K562 (cell line): ENCODE results near the gene F2. TPM values are rescaled to one million over a fixed set of nuclear protein-coding genes. Genes with fewer than 3 reads are reported as not detected.

Experiments used
- ATAC-seq: fragments of 200-7000 bp; cut with Tn5 transposase; 3 replicates; pipeline ENCODE4 v1.9.1; 2020; ENCODE audit warnings: moderate library complexity
- BruUV-seq: library from RNA; stranded (reverse); fragments of 400-500 nt; replicated peaks from 2 replicates; lab custom pipeline; 2021; lab: Mats Ljungman, UMichigan
- CTCF ChIA-PET: fragments of 300-600 bp; formaldehyde crosslinking; extraction: SDS; loops from one replicate; lab custom pipeline; 2021; ENCODE audit warnings: low intra/inter-chr PET ratio; lab: Yijun Ruan, JAX
- POLR2A ChIA-PET: fragments of 300-600, 350-650 bp; sonication (Branson Sonifier 250); formaldehyde crosslinking; extraction: SDS; loops from one replicate; lab custom pipeline; 2021; ENCODE audit warnings: antibody characterized with exemption, inconsistent platforms; lab: Yijun Ruan, JAX
- DNase-seq, 4 experiments: peaks; one replicate each; pipeline versions ENCODE4 v3.0.0 to v3.0.0-alpha.2; 2011 to 2018; ENCODE audit warnings: low spot score in 3 of 4, mixed read lengths in 3 of 4; ENCODE audit errors: extremely low read depth in 1 of 4
- FAIRE-seq: peaks from 2 replicates; lab custom pipeline; 2011; peaks lifted over from hg19 to GRCh38; lab: Jason Lieb, UNC
- H2AFZ ChIP-seq: 2 replicates; pipeline ENCODE4 v1.6.0; 2011; ENCODE audit warnings: low read depth, low read length, control low read depth, inconsistent platforms
- H3K27ac ChIP-seq: fragments of 200-600 bp; 3 replicates; pipeline ENCODE4 v1.8.0; 2011; ENCODE audit warnings: low read depth, mild to moderate bottlenecking, control low read depth, inconsistent platforms, low read length, moderate library complexity, mixed read lengths; ENCODE audit errors: extremely low read depth
- H3K27me3 ChIP-seq, 2 experiments: fragments of 300-600 bp in 1 of 2; 2 replicates in 1 of 2; 3 replicates in 1 of 2; pipeline versions ENCODE4 v1.6.0 to v1.8.0; 2011; ENCODE audit warnings: inconsistent platforms in 2 of 2, low read length in 2 of 2, mild to moderate bottlenecking in 1 of 2, mixed read lengths in 1 of 2, moderate library complexity in 1 of 2; ENCODE audit not compliant: control insufficient read depth in 2 of 2, insufficient read depth in 2 of 2
- H3K36me3 ChIP-seq: fragments of 300-600 bp; 3 replicates; pipeline ENCODE4 v1.8.0; 2011; ENCODE audit warnings: mild to moderate bottlenecking, low read length, inconsistent platforms; ENCODE audit not compliant: control insufficient read depth, insufficient read depth
- H3K4me1 ChIP-seq, 2 experiments: fragments of 200-600 bp in 1 of 2; replicated peaks in 1 of 2; 2 replicates in 1 of 2; 3 replicates in 1 of 2; pipeline versions ENCODE4 v1.5.1 to v1.8.0; 2011; ENCODE audit warnings: inconsistent platforms in 2 of 2, low read length in 2 of 2, mild to moderate bottlenecking in 1 of 2, mixed read lengths in 1 of 2, moderate library complexity in 1 of 2; ENCODE audit not compliant: control insufficient read depth in 2 of 2, insufficient read depth in 2 of 2
- H3K4me2 ChIP-seq: 2 replicates; pipeline ENCODE4 v1.6.1; 2011; ENCODE audit warnings: low read length, control low read depth, inconsistent platforms, mixed read lengths; ENCODE audit not compliant: insufficient read depth
- H3K4me3 ChIP-seq: fragments of 200-600 bp; sonication (generic), shearing (Covaris generic); 2 replicates; pipeline ENCODE4 v1.5.1; 2016; ENCODE audit warnings: control low read depth, inconsistent platforms
- H3K79me2 ChIP-seq: fragments of 200-600 bp; 3 replicates; pipeline ENCODE4 v1.8.0; 2011; ENCODE audit warnings: low read length, inconsistent platforms; ENCODE audit not compliant: control insufficient read depth, insufficient read depth
- H3K9ac ChIP-seq, 2 experiments: 2 replicates each; pipeline versions ENCODE4 v1.6.0 to v1.6.1; 2011; ENCODE audit warnings: low read depth in 2 of 2, low read length in 2 of 2, control low read depth in 1 of 2, inconsistent platforms in 1 of 2, mild to moderate bottlenecking in 1 of 2, mixed read lengths in 1 of 2; ENCODE audit not compliant: insufficient read depth in 1 of 2
- H3K9me1 ChIP-seq: one replicate; pipeline ENCODE4 v1.6.0; 2011; ENCODE audit warnings: inconsistent platforms, mild to moderate bottlenecking, low read length, moderate library complexity; ENCODE audit not compliant: control insufficient read depth, insufficient read depth
- H3K9me3 ChIP-seq: replicated peaks from 2 replicates; pipeline ENCODE4 v1.5.1; 2011; ENCODE audit warnings: low read depth, low read length, inconsistent platforms; ENCODE audit not compliant: control insufficient read depth, insufficient read depth
- H4K20me1 ChIP-seq: replicated peaks from 2 replicates; pipeline ENCODE4 v1.6.1; 2011; ENCODE audit warnings: low read length, inconsistent platforms, mixed read lengths; ENCODE audit not compliant: control insufficient read depth, insufficient read depth
- SMAD4 ChIP-seq: fragments of 250-450 bp; sonication (Bioruptor Pico); conservative IDR thresholded peaks from 2 replicates; pipeline ENCODE4 v1.8.0; 2021; ENCODE audit warnings: inconsistent platforms, mild to moderate bottlenecking, moderate library complexity
- ZBTB8A ChIP-seq: fragments of 450-650 bp; IDR thresholded peaks from 2 replicates; pipeline ENCODE4 v1.6.1; 2018; ENCODE audit warnings: mild to moderate bottlenecking, moderate library complexity; ENCODE audit not compliant: partially characterized antibody
- ZFP36 ChIP-seq: fragments of 150-350 bp; IDR thresholded peaks from 2 replicates; pipeline ENCODE4 v1.6.1; 2018; ENCODE audit warnings: low read length, low read depth; ENCODE audit not compliant: partially characterized antibody
- ZKSCAN1 ChIP-seq: fragments of 150-350 bp; IDR thresholded peaks from 2 replicates; pipeline ENCODE4 v1.6.1; 2016; ENCODE audit warnings: low read depth, low read length
- ZNF444 ChIP-seq: fragments of 250-450 bp; sonication (Bioruptor Pico); IDR thresholded peaks from 2 replicates; pipeline ENCODE4 v1.4.0; 2020; ENCODE audit warnings: mild to moderate bottlenecking, moderate library complexity
- WGBS: fragments of 100-300 bp; shearing (Covaris generic); methylation state at CpG from one replicate; pipeline ENCODE4 v1.1.6; 2016; ENCODE audit warnings: low coverage, mixed read lengths; ENCODE audit not compliant: insufficient coverage; ENCODE audit errors: missing lambda C conversion rate; 5-methylcytosine and 5-hydroxymethylcytosine counted together
- in situ Hi-C: fragments of 300-500 bp; cut with MboI; formaldehyde crosslinking; loops from 4 replicates; pipeline ENCODE4 v1.15.0; 2018; ENCODE audit warnings: inconsistent platforms, mixed read lengths
- intact Hi-C: fragments of 100-400 bp; cut with micrococcal nuclease; formaldehyde crosslinking; loops from 2 replicates; pipeline ENCODE4 v1.14.2; 2022
- polyA plus RNA-seq, 8 experiments: library from polyadenylated mRNA; depleted of rRNA in 4 of 8; stranded (reverse) in 5 of 8; unstranded in 3 of 8; fragments of >200 nt; fragmentation: Nextera tagmentation in 2 of 8; fragmentation: Illumina TruSeq in 1 of 8; extraction: Ambion mirVana in 2 of 8; extraction: Trizol in 1 of 8; gene quantifications; 2 replicates each; pipeline versions ENCODE4 v1.2.1 to v1.2.3, GENCODE V29; 2011 to 2014; ENCODE audit warnings: inconsistent platforms in 1 of 8, missing spikeins in 1 of 8
- total RNA-seq, 7 experiments: library from RNA; depleted of rRNA in 6 of 7; stranded (reverse); fragments of >200 nt in 6 of 7; fragmentation: Illumina TruSeq in 2 of 7; extraction: Trizol in 2 of 7; gene quantifications; 2 replicates each; pipeline versions ENCODE4 v1.2.1 to v1.2.3, GENCODE V29; 2011 to 2021; ENCODE audit warnings: low replicate concordance in 1 of 7
- TF ChIP-seq, protein P1 (sequence below): fragments of 250-450 bp; sonication (Bioruptor Pico); IDR thresholded peaks from 2 replicates; pipeline ENCODE4 v1.5.0; 2021
- TF ChIP-seq, protein P2 (sequence below): sonication (generic); formaldehyde crosslinking; IDR thresholded peaks from 2 replicates; pipeline ENCODE4 v1.8.0; 2022; ENCODE audit warnings: missing genetic modification reagents, mild to moderate bottlenecking, moderate library complexity, borderline replicate concordance
- TF ChIP-seq, protein P3 (sequence below): fragments of 200-800 bp; sonication (Bioruptor generic); IDR thresholded peaks from 2 replicates; pipeline ENCODE4 v1.6.1; 2016; ENCODE audit warnings: missing genetic modification characterization, missing compliant biosample characterization
- TF ChIP-seq, protein P4 (sequence below): fragments of 450-650 bp; IDR thresholded peaks from one replicate; pipeline ENCODE4 v1.6.1; 2018; ENCODE audit warnings: mild to moderate bottlenecking, moderate library complexity; ENCODE audit not compliant: partially characterized antibody

F2 gene
- total and polyA plus RNA-seq, 9 of the 15 experiments (the other 6 are each of a cell fraction or from before 2014, with no cell fraction given): 0.16 TPM; not detected in 8

DNA sequence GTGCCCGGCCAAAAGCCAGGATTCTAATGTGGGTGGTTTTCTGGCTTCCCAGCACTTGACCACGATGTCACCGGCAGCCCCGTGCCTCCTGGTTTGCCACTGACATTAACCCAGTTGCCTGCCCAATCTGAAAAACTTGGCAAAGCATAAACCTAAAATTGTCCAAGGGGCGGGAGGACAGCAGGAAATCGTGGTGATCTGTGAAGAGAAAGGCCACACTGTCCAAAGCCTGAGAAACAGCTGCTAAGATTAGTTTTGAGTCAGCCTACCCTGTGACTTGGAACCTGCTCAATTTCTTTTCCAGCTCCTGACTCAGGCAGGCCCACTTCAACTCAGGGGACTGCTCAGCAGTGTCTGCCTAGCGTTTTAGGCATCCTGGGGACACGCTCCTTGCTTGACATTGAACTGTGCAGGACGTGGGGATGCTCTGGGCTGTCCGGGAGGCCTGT is 8.2 kb upstream of the F2 start (continued):
- TF ChIP-seq, protein P1, sequence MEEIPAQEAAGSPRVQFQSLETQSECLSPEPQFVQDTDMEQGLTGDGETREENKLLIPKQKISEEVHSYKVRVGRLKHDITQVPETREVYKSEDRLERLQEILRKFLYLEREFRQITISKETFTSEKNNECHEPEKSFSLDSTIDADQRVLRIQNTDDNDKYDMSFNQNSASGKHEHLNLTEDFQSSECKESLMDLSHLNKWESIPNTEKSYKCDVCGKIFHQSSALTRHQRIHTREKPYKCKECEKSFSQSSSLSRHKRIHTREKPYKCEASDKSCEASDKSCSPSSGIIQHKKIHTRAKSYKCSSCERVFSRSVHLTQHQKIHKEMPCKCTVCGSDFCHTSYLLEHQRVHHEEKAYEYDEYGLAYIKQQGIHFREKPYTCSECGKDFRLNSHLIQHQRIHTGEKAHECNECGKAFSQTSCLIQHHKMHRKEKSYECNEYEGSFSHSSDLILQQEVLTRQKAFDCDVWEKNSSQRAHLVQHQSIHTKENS (CRISPR knock-in tag): no peak
- no peak for TF ChIP-seq ZNF444 (CRISPR knock-in tag)

DNA sequence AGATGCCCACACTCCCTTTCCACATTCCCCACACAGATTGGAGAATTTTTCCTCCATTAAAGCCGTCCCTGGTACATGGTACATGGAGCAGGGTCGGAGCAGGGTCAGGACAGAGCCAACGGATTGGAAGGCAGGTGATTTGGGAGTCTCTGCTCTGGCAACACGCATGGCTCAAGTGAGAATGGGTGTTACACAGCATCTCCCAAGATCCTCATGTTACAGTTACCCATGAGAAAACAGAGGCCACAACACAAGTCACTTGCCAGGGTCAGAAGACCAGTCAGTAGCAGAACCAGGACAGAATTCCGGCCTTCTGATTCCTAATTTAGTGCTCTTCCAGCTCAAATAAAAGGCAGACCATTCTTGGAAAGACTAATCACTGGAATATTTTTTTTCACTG is 7.7 kb upstream of the F2 start:
- no peaks in the 10 kb centered on the region for H3K9me1 ChIP-seq
- no peak for FAIRE-seq
- intact Hi-C loops: no loop called here
- H3K36me3 ChIP-seq: peaks cover 11% of the 10 kb centered on the region; the same call in 1 of the 3 replicates
- no peak for ATAC-seq
- H2AFZ ChIP-seq: no peak overlapping the region
- 49% methylated on average over 5 of the region's 5 CpGs for WGBS
- no peak overlapping the region for H3K9ac ChIP-seq
- no peaks in the 10 kb centered on the region for H3K27me3 ChIP-seq
- H3K4me2 ChIP-seq: no peak overlapping the region
- in situ Hi-C loops: no loop called here
- no TSS peak for BruUV-seq
- H3K4me1 ChIP-seq: no peaks in the 10 kb centered on the region
- CTCF ChIA-PET: no interaction called here
- no peaks in the 10 kb centered on the region for H3K9me3 ChIP-seq
- H4K20me1 ChIP-seq: no peaks in the 10 kb centered on the region
- no peak overlapping the region for H3K4me3 ChIP-seq
- no peak for DNase-seq
- no peaks in the 10 kb centered on the region for H3K79me2 ChIP-seq
- H3K27ac ChIP-seq: no peak overlapping the region
- POLR2A ChIA-PET: interaction anchor here (0.8 to 1.9 kb wide), 4 partner anchors 9 to 115 kb away, joined by 3 to 7 read pairs (median 3); partner anchors contain the start of gene ZNF408
- TF ChIP-seq, protein P2, sequence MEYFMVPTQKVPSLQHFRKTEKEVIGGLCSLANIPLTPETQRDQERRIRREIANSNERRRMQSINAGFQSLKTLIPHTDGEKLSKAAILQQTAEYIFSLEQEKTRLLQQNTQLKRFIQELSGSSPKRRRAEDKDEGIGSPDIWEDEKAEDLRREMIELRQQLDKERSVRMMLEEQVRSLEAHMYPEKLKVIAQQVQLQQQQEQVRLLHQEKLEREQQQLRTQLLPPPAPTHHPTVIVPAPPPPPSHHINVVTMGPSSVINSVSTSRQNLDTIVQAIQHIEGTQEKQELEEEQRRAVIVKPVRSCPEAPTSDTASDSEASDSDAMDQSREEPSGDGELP (CRISPR knock-in tag): no peak
- TF ChIP-seq, protein P3, sequence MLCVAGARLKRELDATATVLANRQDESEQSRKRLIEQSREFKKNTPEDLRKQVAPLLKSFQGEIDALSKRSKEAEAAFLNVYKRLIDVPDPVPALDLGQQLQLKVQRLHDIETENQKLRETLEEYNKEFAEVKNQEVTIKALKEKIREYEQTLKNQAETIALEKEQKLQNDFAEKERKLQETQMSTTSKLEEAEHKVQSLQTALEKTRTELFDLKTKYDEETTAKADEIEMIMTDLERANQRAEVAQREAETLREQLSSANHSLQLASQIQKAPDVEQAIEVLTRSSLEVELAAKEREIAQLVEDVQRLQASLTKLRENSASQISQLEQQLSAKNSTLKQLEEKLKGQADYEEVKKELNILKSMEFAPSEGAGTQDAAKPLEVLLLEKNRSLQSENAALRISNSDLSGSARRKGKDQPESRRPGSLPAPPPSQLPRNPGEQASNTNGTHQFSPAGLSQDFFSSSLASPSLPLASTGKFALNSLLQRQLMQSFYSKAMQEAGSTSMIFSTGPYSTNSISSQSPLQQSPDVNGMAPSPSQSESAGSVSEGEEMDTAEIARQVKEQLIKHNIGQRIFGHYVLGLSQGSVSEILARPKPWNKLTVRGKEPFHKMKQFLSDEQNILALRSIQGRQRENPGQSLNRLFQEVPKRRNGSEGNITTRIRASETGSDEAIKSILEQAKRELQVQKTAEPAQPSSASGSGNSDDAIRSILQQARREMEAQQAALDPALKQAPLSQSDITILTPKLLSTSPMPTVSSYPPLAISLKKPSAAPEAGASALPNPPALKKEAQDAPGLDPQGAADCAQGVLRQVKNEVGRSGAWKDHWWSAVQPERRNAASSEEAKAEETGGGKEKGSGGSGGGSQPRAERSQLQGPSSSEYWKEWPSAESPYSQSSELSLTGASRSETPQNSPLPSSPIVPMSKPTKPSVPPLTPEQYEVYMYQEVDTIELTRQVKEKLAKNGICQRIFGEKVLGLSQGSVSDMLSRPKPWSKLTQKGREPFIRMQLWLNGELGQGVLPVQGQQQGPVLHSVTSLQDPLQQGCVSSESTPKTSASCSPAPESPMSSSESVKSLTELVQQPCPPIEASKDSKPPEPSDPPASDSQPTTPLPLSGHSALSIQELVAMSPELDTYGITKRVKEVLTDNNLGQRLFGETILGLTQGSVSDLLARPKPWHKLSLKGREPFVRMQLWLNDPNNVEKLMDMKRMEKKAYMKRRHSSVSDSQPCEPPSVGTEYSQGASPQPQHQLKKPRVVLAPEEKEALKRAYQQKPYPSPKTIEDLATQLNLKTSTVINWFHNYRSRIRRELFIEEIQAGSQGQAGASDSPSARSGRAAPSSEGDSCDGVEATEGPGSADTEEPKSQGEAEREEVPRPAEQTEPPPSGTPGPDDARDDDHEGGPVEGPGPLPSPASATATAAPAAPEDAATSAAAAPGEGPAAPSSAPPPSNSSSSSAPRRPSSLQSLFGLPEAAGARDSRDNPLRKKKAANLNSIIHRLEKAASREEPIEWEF: no peak
- TF ChIP-seq ZFP36 (no peak), SMAD4 (CRISPR knock-in tag) (no peak), ZBTB8A (no peak), ZKSCAN1 (no peak)
- TF ChIP-seq, protein P4, sequence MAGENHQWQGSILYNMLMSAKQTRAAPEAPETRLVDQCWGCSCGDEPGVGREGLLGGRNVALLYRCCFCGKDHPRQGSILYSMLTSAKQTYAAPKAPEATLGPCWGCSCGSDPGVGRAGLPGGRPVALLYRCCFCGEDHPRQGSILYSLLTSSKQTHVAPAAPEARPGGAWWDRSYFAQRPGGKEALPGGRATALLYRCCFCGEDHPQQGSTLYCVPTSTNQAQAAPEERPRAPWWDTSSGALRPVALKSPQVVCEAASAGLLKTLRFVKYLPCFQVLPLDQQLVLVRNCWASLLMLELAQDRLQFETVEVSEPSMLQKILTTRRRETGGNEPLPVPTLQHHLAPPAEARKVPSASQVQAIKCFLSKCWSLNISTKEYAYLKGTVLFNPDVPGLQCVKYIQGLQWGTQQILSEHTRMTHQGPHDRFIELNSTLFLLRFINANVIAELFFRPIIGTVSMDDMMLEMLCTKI: no peak
- TF ChIP-seq, protein P1 (CRISPR knock-in tag): no peak
